22Rv1 (cell line): ENCODE data around the gene HAO1.
A peak's percentile ranks its signal among the peaks of the same experiment; 100 is the strongest.

Source experiments
- H3K27ac ChIP-seq: fragments of 450-650 bp; 2 replicates; pipeline ENCODE4 v1.5.1; 2017
- ZFX ChIP-seq: fragments of 450-650 bp; IDR thresholded peaks from 2 replicates; pipeline ENCODE4 v1.6.1; 2017; ENCODE audit warnings: antibody characterized with exemption, borderline replicate concordance
- TF ChIP-seq, protein P1 (sequence below): fragments of 450-650 bp; IDR thresholded peaks from 2 replicates; pipeline ENCODE4 v1.5.1; 2017; ENCODE audit warnings: mild to moderate bottlenecking

Gene HAO1

DNA sequence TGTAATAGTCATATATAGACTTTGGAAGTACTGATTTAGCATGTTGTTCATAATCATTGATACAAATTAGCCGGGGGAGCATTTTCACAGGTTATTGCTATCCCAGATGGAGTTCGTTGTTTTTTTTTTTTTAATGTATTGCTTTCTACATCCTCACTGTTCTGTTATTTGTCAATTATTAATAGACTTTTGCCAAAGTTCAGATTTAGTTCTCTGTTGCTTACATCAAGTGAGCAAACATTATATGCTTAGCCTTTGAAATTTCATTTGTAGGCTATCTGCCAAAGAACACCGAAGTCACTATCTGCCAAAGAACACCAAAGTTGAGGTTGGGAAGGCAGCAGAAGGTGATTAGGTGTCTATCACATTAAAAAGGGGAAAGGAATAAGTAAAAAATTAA is at the start of gene HAO1:
Gene HAO1, minus strand, starts transcription at position 118 of the 400 bp plus-strand sequence. Its CDS starts 36 bp downstream, at position 82.
- no peak for TF ChIP-seq ZFX
- TF ChIP-seq, protein P1, sequence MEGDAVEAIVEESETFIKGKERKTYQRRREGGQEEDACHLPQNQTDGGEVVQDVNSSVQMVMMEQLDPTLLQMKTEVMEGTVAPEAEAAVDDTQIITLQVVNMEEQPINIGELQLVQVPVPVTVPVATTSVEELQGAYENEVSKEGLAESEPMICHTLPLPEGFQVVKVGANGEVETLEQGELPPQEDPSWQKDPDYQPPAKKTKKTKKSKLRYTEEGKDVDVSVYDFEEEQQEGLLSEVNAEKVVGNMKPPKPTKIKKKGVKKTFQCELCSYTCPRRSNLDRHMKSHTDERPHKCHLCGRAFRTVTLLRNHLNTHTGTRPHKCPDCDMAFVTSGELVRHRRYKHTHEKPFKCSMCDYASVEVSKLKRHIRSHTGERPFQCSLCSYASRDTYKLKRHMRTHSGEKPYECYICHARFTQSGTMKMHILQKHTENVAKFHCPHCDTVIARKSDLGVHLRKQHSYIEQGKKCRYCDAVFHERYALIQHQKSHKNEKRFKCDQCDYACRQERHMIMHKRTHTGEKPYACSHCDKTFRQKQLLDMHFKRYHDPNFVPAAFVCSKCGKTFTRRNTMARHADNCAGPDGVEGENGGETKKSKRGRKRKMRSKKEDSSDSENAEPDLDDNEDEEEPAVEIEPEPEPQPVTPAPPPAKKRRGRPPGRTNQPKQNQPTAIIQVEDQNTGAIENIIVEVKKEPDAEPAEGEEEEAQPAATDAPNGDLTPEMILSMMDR: no peak
- no peak within 1 kb of the TSS for H3K27ac ChIP-seq

DNA sequence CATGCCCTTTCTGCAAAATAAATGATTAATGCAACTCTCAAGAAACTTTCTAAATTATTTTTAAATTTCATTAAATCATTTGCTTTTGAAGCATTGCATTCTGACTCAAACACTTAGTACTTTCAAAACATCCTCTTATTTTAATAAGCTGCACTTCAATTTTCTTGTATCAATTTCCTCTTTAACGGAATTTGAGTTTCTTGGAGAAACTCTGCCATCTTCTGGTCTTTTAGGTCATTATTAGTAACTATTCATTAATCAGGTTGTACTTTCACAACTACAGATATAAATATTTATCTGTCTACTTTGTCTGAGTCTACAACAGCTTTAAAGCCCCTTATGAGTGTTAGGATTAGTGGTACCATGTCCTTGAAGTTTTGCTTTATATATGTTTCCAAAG is 49.1 kb upstream of the HAO1 start:
- TF ChIP-seq ZFX: no peak
- TF ChIP-seq, protein P1: 0 out of 2 replicates have a peak, but pooled peaks have one; percentile 9
- no peak overlapping the region for H3K27ac ChIP-seq

DNA sequence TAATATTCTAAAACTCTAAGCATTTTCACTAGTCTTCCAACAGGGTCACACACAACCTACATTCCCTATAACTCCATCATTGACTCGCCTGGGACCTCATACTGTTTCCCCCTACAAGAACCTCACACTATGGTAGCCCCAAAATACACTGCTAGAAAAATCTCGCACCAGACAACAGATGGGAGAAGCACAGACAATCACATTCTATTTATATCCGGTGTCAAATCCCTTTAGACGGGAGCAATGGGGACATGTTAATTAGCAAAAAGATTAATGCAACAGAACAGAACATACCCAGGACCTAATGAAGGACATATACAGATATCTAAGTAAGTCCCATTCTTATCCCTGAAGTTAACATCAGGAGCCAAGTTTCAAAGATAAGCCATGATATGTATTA is 45.7 kb upstream of the HAO1 start:
- TF ChIP-seq ZFX: no peak
- TF ChIP-seq, protein P1: no peak
- H3K27ac ChIP-seq: no peak overlapping the region

DNA sequence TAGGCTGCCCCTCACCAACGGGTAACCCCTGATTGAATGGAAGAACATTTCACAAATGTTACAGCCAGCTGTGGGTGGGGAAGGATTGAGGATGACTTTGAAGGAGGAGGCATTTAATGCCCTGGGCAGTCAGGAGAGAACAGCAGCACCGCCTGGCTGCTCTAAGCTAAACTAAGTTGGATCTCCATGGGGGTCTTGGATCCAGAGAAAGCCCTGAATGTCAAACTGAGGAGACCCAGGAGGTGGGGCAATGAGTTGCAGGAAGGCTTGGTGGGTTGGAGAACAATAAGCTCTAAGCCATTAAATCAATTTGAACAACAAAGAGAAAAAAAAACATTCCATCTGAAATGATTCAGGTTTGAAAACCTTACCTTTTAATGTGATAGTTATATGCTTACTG is 43.9 kb upstream of the HAO1 start:
- no peak overlapping the region for H3K27ac ChIP-seq
- TF ChIP-seq ZFX: no peak
- TF ChIP-seq, protein P1: no peak

DNA sequence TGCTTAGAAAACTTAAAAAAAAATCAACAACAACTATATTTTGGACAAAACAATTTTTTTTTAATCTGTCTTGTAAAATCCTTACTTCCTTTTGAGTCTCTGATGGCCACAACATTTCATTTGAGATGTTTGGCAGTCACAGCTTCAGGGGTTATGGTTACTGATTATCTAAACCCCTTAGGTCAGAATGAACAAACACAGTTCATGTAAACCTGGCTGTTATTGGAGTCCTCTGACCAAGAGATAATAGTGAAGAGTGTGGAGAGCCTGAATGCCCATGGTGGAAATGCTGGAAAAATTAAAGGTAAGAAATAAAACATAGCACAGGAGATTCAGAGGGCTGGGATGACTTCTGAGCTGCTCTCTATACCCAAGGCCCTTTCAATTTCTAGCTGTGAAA is 41.1 kb upstream of the HAO1 start:
- TF ChIP-seq, protein P1: no peak
- TF ChIP-seq ZFX: no peak
- H3K27ac ChIP-seq: no peak overlapping the region

DNA sequence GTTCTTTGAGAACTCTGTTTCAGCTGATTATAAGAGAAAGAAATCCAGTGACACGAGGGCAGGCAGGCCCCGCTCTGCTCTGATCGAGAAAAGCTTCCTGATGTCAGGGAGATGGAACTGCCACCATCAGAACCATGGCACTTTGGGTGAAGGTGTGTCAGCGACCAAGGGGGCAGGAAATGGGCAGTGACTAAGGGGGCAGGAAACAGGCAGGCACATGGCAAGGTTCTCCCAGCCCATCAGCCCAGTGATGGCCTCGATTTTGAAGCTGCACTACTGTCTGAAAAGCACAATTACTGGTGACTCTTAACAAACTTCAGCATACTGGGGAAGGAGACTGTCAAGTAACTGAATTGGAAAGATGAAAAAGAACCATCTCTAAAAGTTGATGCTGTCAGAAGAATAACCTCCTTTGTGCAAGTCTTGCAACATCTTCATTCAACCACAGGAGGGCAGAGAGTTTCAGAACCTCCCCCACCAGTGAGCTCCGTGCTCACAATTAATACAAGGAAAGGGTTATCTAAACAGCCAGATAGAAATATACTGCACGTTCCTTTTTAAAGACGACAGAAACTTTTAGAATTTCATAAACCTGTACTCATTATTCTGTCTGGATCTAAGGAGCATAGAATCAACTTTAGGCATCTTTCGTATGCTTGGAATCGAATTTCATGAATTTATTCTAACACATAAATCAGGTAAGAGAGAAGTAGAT is 40.2 kb upstream of the HAO1 start:
- H3K27ac ChIP-seq: no peak overlapping the region
- no peak for TF ChIP-seq ZFX
- TF ChIP-seq, protein P1: peak; percentile 47

DNA sequence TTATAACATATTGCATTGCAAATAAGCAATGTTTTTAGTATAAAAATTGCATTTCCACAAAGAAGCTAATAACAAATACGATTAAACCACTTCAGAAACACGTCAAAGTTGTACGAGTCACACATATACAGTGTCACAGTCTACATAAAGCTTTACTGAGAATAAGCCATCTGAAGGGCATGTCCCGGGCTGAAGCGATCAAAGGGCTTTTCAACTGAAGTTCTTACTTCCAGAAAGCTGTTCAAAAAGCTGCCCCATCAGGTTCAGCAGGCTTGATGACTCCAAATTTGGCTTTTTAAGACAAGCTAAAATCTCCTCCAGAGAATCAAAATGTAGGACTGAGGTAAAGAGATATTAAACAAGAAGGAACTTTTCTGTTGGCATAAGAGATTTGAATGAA is 37.5 kb upstream of the HAO1 start:
- no peak overlapping the region for H3K27ac ChIP-seq
- no peak for TF ChIP-seq ZFX
- TF ChIP-seq, protein P1: no peak
